Measurements from ENCODE around the gene ABCA2. TPM values are rescaled to one million over a fixed set of nuclear protein-coding genes. Genes with fewer than 3 reads are reported as not detected.

The ABCA2 gene
- total RNA-seq, 6 experiments from 2014 or later, result 23.7 to 49.2 (median 34.2) TPM

- TF ChIP-seq POLR2A (IDR thresholded peaks at IDR 0.05) (no peak), CTCF (IDR thresholded peaks at IDR 0.05) (no peak)
- Histone ChIP-seq H3K9me3 (no peaks in the 10 kb centered on the region), H3K27ac (peak overlapping the region in 1 of 3 donors; percentile 37), H3K36me3 (no peaks in the 10 kb centered on the region), H3K27me3 (no peaks in the 10 kb centered on the region), H3K4me3 (peak overlapping the region in 1 of 3 donors; percentile 4), H3K4me1 (peaks cover 0 to 15% (median 7%) of the 10 kb centered on the region in 4 donors)
- ATAC-seq (peak; percentile 5 to 35 (median 8)), DNase-seq (peak in 2 of 3 donors; percentile 64 to 82)
- 77% methylated on average over 6 of the region's 10 CpGs for WGBS (ENCODE audit: insufficient coverage, low coverage, low lambda C conversion rate, missing lambda C conversion rate)
- intact Hi-C loops (cut with DNase I), result loop anchor here (5.0 to 10.0 kb wide), 4 partner anchors 81 to 258 kb away; partner anchors contain the start of genes C8G (in 1 of the 2), FBXW5 (in 1 of the 2), LCN12 (in 1 of the 2) and PHPT1 (in 1 of the 2)
Measured at GRCh38 chr9:137032858-137033257, 4.8 kb upstream of the ABCA2 start.

- Histone ChIP-seq H3K9me3 (no peaks in the 10 kb centered on the region), H3K4me1 (peaks cover 0 to 20% (median 10%) of the 10 kb centered on the region in 4 donors), H3K27ac (peak within 1 kb of the TSS in 1 of 3 donors; percentile 37), H3K36me3 (no peaks in the 10 kb centered on the region), H3K27me3 (no peaks in the 10 kb centered on the region), H3K4me3 (peak within 1 kb of the TSS in 1 of 3 donors; percentile 4)
- DNase-seq (no peak), ATAC-seq (no peak)
- intact Hi-C loops (cut with DNase I), result loop anchor here (5.0 to 10.0 kb wide), 4 partner anchors 80 to 257 kb away; partner anchors contain the start of genes C8G (in 1 of the 2), FBXW5 (in 1 of the 2), LCN12 (in 1 of the 2) and PHPT1 (in 1 of the 2)
- no peak for TF ChIP-seq CTCF (IDR thresholded peaks at IDR 0.05)
- no peak for TF ChIP-seq POLR2A (IDR thresholded peaks at IDR 0.05)
- WGBS (ENCODE audit: insufficient coverage, low coverage, low lambda C conversion rate, missing lambda C conversion rate), result 32% methylated on average over 3 of the region's 16 CpGs
Measured at GRCh38 chr9:137031904-137032640, 4.0 kb upstream of the ABCA2 start, which contains the start of gene FUT7. FUT7 (minus strand) TSS chr9:137032088; CDS start chr9:137031991, 97 bp downstream.

GRCh38 chr9:137030538-137031527 is 2.8 kb upstream of the ABCA2 start:
- 55% methylated on average over 24 of the region's 65 CpGs for WGBS (ENCODE audit: insufficient coverage, low coverage, low lambda C conversion rate, missing lambda C conversion rate)
- intact Hi-C loops (cut with DNase I), result loop anchor here (5.0 to 10.0 kb wide), 4 partner anchors 79 to 256 kb away; partner anchors contain the start of genes C8G (in 1 of the 2), FBXW5 (in 1 of the 2), LCN12 (in 1 of the 2) and PHPT1 (in 1 of the 2)
- Histone ChIP-seq H3K4me1 (peaks cover 0 to 33% (median 17%) of the 10 kb centered on the region in 4 donors), H3K4me3 (no peak overlapping the region), H3K27me3 (no peaks in the 10 kb centered on the region), H3K27ac (peak overlapping the region in 1 of 3 donors; percentile 58), H3K9me3 (no peaks in the 10 kb centered on the region), H3K36me3 (no peaks in the 10 kb centered on the region)
- ATAC-seq (no peak), DNase-seq (peak in 1 of 3 donors; percentile 68)
- no peak for TF ChIP-seq CTCF (IDR thresholded peaks at IDR 0.05)
- TF ChIP-seq POLR2A (IDR thresholded peaks at IDR 0.05), result no peak

GRCh38 chr9:137030006-137030405 is 2.0 kb upstream of the ABCA2 start:
- no peak for DNase-seq
- intact Hi-C loops (cut with DNase I), result loop anchor here (5.0 to 10.0 kb wide), 4 partner anchors 78 to 255 kb away; partner anchors contain the start of genes C8G (in 1 of the 2), FBXW5 (in 1 of the 2), LCN12 (in 1 of the 2) and PHPT1 (in 1 of the 2)
- no peak for ATAC-seq
- H3K9me3 ChIP-seq, result no peaks in the 10 kb centered on the region
- WGBS (ENCODE audit: insufficient coverage, low coverage, low lambda C conversion rate, missing lambda C conversion rate), result 40% methylated on average over 1 of the region's 15 CpGs
- H3K4me1 ChIP-seq, result peaks cover 0 to 40% (median 20%) of the 10 kb centered on the region in 4 donors
- H3K4me3 ChIP-seq, result no peak overlapping the region
- no peaks in the 10 kb centered on the region for H3K27me3 ChIP-seq
- H3K27ac ChIP-seq, result peak overlapping the region in 1 of 3 donors; percentile 58
- H3K36me3 ChIP-seq, result no peaks in the 10 kb centered on the region
- TF ChIP-seq CTCF (IDR thresholded peaks at IDR 0.05), result no peak
- no peak for TF ChIP-seq POLR2A (IDR thresholded peaks at IDR 0.05)
